MCF 10A (cell line): ENCODE data around the gene FANCD2. TPM values are rescaled to one million over a fixed set of nuclear protein-coding genes. Genes with fewer than 3 reads are reported as not detected.

Experiments used
- BruUV-seq: library from RNA; stranded (reverse); fragments of 400-500 nt; replicated peaks from 2 replicates; lab custom pipeline; 2021; lab: Mats Ljungman, UMichigan
- CTCF ChIA-PET: fragments of 300-600 bp; sonication (Branson Sonifier 250); formaldehyde crosslinking; extraction: SDS; loops from one replicate; lab custom pipeline; 2021; ENCODE audit warnings: antibody characterized with exemption, inconsistent platforms; lab: Yijun Ruan, JAX
- POLR2A ChIA-PET: fragments of 300-600, 350-650 bp; sonication (Branson Sonifier 250); formaldehyde crosslinking; extraction: SDS; loops from one replicate; lab custom pipeline; 2020; ENCODE audit warnings: antibody characterized with exemption, inconsistent platforms; lab: Yijun Ruan, JAX
- DNase-seq: peaks from one replicate; pipeline ENCODE4 v3.0.0-alpha.2; 2018; ENCODE audit not compliant: unreplicated experiment
- H3K27ac Mint-ChIP-seq: one replicate; pipeline ENCODE4 v1.8.0; 2022; ENCODE audit warnings: mild to moderate bottlenecking, low read depth, mixed read lengths; ENCODE audit not compliant: unreplicated experiment
- H3K27me3 Mint-ChIP-seq: one replicate; pipeline ENCODE4 v1.8.0; 2022; ENCODE audit warnings: mixed read lengths; ENCODE audit not compliant: insufficient read depth, unreplicated experiment
- H3K36me3 Mint-ChIP-seq: one replicate; pipeline ENCODE4 v1.8.0; 2022; ENCODE audit warnings: mild to moderate bottlenecking, moderate library complexity, mixed read lengths; ENCODE audit not compliant: insufficient read depth, unreplicated experiment
- H3K4me1 Mint-ChIP-seq: one replicate; pipeline ENCODE4 v1.8.0; 2022; ENCODE audit warnings: mixed read lengths; ENCODE audit not compliant: insufficient read depth, unreplicated experiment
- H3K4me3 Mint-ChIP-seq: one replicate; pipeline ENCODE4 v1.8.0; 2022; ENCODE audit warnings: mild to moderate bottlenecking, moderate library complexity, mixed read lengths; ENCODE audit not compliant: unreplicated experiment
- H3K9me3 Mint-ChIP-seq: one replicate; pipeline ENCODE4 v1.8.0; 2022; ENCODE audit warnings: mixed read lengths; ENCODE audit not compliant: unreplicated experiment
- CTCF ChIP-seq: fragments of 200-600 bp; IDR thresholded peaks from one replicate; pipeline ENCODE4 v1.8.0; 2022; ENCODE audit warnings: antibody characterized with exemption, mild to moderate bottlenecking; ENCODE audit not compliant: unreplicated experiment
- intact Hi-C: fragments of 100-400 bp; cut with micrococcal nuclease; formaldehyde crosslinking; loops from 2 replicates; pipeline ENCODE4 v1.14.1; 2022
- total RNA-seq: library from RNA; stranded (reverse); gene quantifications from 2 replicates; pipeline ENCODE4 v1.2.3, GENCODE V29; 2022

Gene FANCD2
- total RNA-seq, 1 experiment from 2014 or later = 24.6 TPM

GRCh38 chr3:10002951-10003350 is 23.3 kb upstream of the FANCD2 start:
- Mint-ChIP-seq H3K9me3 (no peaks in the 10 kb centered on the region), H3K27me3 (no peaks in the 10 kb centered on the region), H3K27ac (no peak overlapping the region), H3K36me3 (peaks cover 44% of the 10 kb centered on the region), H3K4me1 (no peaks in the 10 kb centered on the region), H3K4me3 (no peak overlapping the region)
- no peak for TF ChIP-seq CTCF
- BruUV-seq = no TSS peak
- DNase-seq = no peak
- POLR2A ChIA-PET = no interaction called here
- intact Hi-C loops = no loop called here
- CTCF ChIA-PET = no interaction called here

GRCh38 chr3:10004506-10004905 is 21.7 kb upstream of the FANCD2 start:
- Mint-ChIP-seq H3K36me3 (peaks cover 35% of the 10 kb centered on the region), H3K27me3 (no peaks in the 10 kb centered on the region), H3K4me3 (no peak overlapping the region), H3K4me1 (no peaks in the 10 kb centered on the region), H3K9me3 (no peaks in the 10 kb centered on the region), H3K27ac (no peak overlapping the region)
- no peak for DNase-seq
- TF ChIP-seq CTCF = no peak
- intact Hi-C loops = no loop called here
- ChIA-PET CTCF (interaction anchor here (1.0 kb wide), 1 partner anchor 22 kb away, joined by 5 read pairs; no protein-coding TSS in a partner anchor), POLR2A (interaction anchor here (0.7 to 1.0 kb wide), 3 partner anchors 9 to 10 kb away, joined by 3 read pairs; no protein-coding TSS in a partner anchor)
- BruUV-seq = no TSS peak

- intact Hi-C loops = no loop called here
- no peak for DNase-seq
- Mint-ChIP-seq H3K36me3 (peaks cover 35% of the 10 kb centered on the region), H3K9me3 (no peaks in the 10 kb centered on the region), H3K27me3 (no peaks in the 10 kb centered on the region), H3K4me1 (peaks cover 2% of the 10 kb centered on the region), H3K27ac (no peak overlapping the region), H3K4me3 (no peak overlapping the region)
- no TSS peak for BruUV-seq
- no peak for TF ChIP-seq CTCF
- CTCF ChIA-PET = interaction anchor here (1.0 kb wide), 1 partner anchor 22 kb away, joined by 5 read pairs; no protein-coding TSS in a partner anchor
- POLR2A ChIA-PET = interaction anchor here (0.7 kb wide), 2 partner anchors 9 to 11 kb away, joined by 3 read pairs; no protein-coding TSS in a partner anchor
Measured at GRCh38 chr3:10004960-10005564, 21.2 kb upstream of the FANCD2 start.

GRCh38 chr3:10006048-10006761 is 20.0 kb upstream of the FANCD2 start:
- POLR2A ChIA-PET = interaction anchor here (0.6 to 1.0 kb wide), 2 partner anchors 12 to 29 kb away, joined by 3 to 5 read pairs; no protein-coding TSS in a partner anchor

More at GRCh38 chr3:10006048-10006761, 20.0 kb upstream of the FANCD2 start:
- no peak for DNase-seq
- Mint-ChIP-seq H3K4me3 (no peak overlapping the region), H3K36me3 (peaks cover 26% of the 10 kb centered on the region), H3K27me3 (no peaks in the 10 kb centered on the region), H3K27ac (no peak overlapping the region), H3K9me3 (no peaks in the 10 kb centered on the region), H3K4me1 (peaks cover 8% of the 10 kb centered on the region)
- no peak for TF ChIP-seq CTCF
- intact Hi-C loops = no loop called here
- CTCF ChIA-PET = interaction anchor here (0.6 kb wide), 1 partner anchor 18 kb away, joined by 4 read pairs; no protein-coding TSS in a partner anchor
- BruUV-seq = no TSS peak
